ENCODE data around the gene PACSIN3.

PACSIN3 gene

DNA sequence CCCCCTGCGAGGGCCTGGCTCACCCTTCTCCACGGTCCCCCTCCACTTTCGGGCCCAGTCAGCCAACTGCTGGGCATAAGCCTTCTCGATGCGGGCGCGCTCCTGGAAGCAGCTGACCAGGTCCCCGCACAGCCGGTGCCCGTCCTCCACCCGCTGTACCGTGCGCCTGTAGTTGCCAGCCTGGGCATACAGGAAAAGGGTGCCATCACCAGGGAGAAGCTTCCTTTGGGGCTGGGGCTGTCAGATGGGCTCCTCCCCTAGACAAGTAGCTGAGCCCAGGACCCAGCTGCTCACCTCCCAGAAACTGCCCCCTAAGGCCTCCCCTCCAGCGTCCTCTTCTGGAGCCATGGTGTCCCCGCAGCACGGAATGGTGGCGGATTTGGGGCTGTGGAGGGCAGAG lies 3.9 kb downstream of the PACSIN3 start:
- no peaks in the 10 kb centered on the region for H3K9me3 ChIP-seq (ENCODE audit: control insufficient read depth, low read length)
- H3K36me3 ChIP-seq (ENCODE audit: control insufficient read depth, insufficient read depth, low read length, severe bottlenecking), result no peaks in the 10 kb centered on the region

DNA sequence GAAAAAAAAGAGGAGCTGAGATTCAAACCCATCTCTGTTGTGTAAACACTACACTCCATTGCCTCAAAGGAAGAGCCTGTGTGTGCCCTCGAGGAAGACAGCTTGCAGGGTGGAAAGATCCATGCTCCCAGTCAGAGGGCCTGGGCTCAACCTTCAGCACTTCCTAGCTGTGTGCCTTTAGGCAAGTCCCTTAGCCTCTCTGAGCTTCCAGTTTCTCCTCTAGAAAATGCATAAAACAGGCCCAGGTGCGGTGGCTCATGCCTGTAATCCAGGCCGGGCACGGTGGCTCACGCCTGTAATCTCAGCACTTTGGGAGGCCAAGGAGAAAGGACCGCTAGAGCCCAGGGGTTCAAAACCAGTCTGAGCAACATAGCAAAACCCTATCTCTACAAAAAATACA lies 5.0 kb downstream of the PACSIN3 start:
- no peak for DNase-seq (ENCODE audit: low read depth)
- Histone ChIP-seq H3K4me1 (ENCODE audit: control insufficient read depth, insufficient read depth, low read length) (peaks cover 28% of the 10 kb centered on the region), H3K36me3 (ENCODE audit: control insufficient read depth, insufficient read depth, low read length, severe bottlenecking) (no peaks in the 10 kb centered on the region), H3K27me3 (replicated peaks; ENCODE audit: control insufficient read depth, insufficient read depth, low read length) (no peaks in the 10 kb centered on the region), H3K9ac (ENCODE audit: low read length) (no peak overlapping the region), H3K9me3 (ENCODE audit: control insufficient read depth, low read length) (no peaks in the 10 kb centered on the region), H3K4me3 (ENCODE audit: low read length) (no peak overlapping the region)

More for the DNA sequence above, 3.9 kb downstream of the PACSIN3 start:
- Histone ChIP-seq H3K9ac (ENCODE audit: low read length) (no peak overlapping the region), H3K4me1 (ENCODE audit: control insufficient read depth, insufficient read depth, low read length) (peaks cover 36% of the 10 kb centered on the region), H3K27me3 (replicated peaks; ENCODE audit: control insufficient read depth, insufficient read depth, low read length) (no peaks in the 10 kb centered on the region), H3K4me3 (ENCODE audit: low read length) (no peak overlapping the region)
- no peak for DNase-seq (ENCODE audit: low read depth)

DNA sequence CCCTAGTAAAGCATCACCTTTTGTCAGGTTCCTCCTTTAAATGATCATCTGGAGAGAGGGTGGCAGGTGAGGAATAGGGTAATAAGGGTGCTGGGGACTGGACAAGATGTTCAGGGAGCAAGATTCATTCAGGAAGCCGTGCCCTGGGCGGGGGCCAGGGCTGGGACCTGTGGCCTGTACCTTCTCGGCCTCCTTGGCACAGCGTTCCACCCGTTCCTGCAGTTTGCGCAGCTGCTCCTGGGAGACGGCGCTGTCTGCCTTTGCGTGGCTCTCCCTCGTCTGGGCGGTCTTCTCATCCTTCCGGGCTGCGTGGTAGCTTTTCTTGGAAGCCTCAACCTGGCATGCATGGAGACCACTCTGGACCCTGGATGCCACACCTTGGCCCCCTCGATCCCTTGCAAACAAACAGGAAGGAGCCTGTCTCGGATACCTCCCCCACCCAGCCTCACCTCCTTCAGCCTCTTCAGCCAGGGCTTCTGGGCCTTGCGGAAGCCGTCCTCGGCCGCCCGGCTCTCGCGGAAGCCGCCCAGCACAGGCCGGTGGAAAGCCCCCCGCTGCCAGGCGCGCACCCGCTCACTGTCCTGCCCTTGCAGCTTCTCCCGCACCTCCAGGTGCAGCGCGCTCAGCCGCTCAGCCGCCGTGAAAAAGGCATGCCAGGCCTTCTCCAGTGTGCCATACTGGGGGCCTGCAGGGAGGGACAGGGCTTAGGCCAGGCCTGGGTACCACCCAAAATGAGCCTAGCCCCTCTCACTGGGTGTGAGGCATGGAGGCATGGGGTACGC lies 6.0 kb downstream of the PACSIN3 start:
- Histone ChIP-seq H3K27me3 (replicated peaks; ENCODE audit: control insufficient read depth, insufficient read depth, low read length) (no peaks in the 10 kb centered on the region), H3K36me3 (ENCODE audit: control insufficient read depth, insufficient read depth, low read length, severe bottlenecking) (no peaks in the 10 kb centered on the region), H3K9ac (ENCODE audit: low read length) (no peak overlapping the region), H3K4me3 (ENCODE audit: low read length) (no peak overlapping the region), H3K4me1 (ENCODE audit: control insufficient read depth, insufficient read depth, low read length) (peaks cover 30% of the 10 kb centered on the region), H3K9me3 (ENCODE audit: control insufficient read depth, low read length) (no peaks in the 10 kb centered on the region)
- no peak for DNase-seq (ENCODE audit: low read depth)

DNA sequence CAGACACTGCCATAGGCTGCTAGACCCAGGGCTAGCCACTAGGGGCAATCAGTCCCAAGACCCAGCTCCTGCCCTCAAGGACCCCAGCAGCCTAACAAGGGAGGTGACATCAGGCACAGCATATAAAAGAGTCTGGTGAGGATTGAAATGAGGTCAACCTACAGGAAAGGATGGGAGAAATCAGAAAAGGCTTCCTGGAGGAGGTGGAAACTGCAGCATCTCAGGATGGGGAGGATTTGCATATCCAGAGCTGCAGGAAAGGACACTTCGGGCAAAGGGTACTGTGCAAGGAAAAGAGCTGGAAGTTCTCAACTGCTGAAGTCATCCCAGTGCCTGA lies 6.6 kb downstream of the PACSIN3 start:
- Histone ChIP-seq H3K4me3 (ENCODE audit: low read length) (no peak overlapping the region), H3K36me3 (ENCODE audit: control insufficient read depth, insufficient read depth, low read length, severe bottlenecking) (no peaks in the 10 kb centered on the region), H3K9ac (ENCODE audit: low read length) (no peak overlapping the region), H3K27me3 (replicated peaks; ENCODE audit: control insufficient read depth, insufficient read depth, low read length) (no peaks in the 10 kb centered on the region), H3K4me1 (ENCODE audit: control insufficient read depth, insufficient read depth, low read length) (peaks cover 30% of the 10 kb centered on the region), H3K9me3 (ENCODE audit: control insufficient read depth, low read length) (no peaks in the 10 kb centered on the region)
- peak; percentile 54 for DNase-seq (ENCODE audit: low read depth)

DNA sequence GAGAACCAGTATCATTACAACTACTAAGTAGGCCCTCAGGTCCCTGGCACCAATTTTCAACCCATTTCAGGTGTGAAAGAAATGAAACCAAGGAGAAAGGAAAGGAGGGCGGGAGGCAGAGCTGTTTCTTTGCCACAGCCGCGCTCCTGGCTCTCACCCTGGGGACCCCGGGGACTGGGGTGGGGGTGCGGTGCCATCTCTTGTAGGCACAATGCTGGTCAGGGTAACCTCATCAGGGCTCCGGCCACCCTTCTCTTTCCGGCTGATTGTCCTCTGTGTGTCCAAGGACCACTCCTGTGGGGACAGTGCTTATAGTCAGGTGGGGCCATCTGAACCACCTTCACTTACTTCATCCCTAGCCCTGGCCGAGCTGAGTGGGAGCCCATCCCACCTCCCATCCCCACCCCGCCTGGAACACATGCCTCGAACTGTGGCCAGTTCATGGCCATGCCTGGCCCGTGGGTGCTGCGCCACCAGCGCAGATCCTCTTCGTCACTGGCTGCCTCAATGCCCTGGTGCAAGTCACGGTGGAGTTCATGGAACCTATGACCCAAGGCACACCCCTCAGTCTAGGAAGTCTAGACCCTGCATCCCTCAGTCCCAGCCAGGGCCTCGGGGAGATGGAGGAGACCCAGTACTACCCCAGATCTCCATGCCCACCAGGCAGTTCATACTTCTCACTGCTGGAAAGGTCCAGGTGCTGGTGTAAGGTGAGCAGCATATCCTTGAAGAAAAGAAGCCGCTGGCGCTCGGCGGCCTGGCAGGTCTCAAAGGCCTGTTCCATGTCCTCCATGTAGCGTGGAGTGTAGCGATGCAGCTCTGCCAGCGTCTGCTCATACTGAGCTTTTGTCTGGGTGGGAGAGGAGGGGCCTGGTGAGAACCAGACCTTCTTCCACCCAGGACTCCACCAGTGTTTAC lies 7.2 kb downstream of the PACSIN3 start:
- peaks cover 1% of the 10 kb centered on the region for H3K36me3 ChIP-seq (ENCODE audit: control insufficient read depth, insufficient read depth, low read length, severe bottlenecking)
- peaks cover 25% of the 10 kb centered on the region for H3K4me1 ChIP-seq (ENCODE audit: control insufficient read depth, insufficient read depth, low read length)
- no peaks in the 10 kb centered on the region for H3K27me3 ChIP-seq (replicated peaks; ENCODE audit: control insufficient read depth, insufficient read depth, low read length)
- H3K9ac ChIP-seq (ENCODE audit: low read length), result no peak overlapping the region
- DNase-seq (ENCODE audit: low read depth), result no peak
- no peaks in the 10 kb centered on the region for H3K9me3 ChIP-seq (ENCODE audit: control insufficient read depth, low read length)
- no peak overlapping the region for H3K4me3 ChIP-seq (ENCODE audit: low read length)

DNA sequence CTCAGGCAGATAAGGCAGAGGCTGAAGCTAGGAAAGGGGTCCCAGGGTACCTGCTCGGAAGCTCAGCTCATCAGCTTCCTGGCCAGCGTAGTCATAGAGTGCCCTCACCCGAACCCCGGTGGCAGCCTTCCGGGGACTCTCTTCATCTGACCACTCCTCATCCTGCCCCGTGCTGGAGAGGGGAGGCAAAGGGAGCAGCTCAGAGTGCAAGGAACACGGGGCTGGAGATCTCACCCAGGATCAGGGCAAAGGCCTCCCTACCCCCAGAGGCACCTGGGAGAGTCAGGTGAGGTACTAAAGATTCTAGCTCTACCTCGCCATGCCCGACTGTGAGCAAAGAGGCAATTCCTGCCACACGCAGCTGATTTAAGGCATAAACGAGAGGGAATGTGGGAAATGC lies 7.9 kb downstream of the PACSIN3 start:
- no peaks in the 10 kb centered on the region for H3K27me3 ChIP-seq (replicated peaks; ENCODE audit: control insufficient read depth, insufficient read depth, low read length)
- no peak overlapping the region for H3K4me3 ChIP-seq (ENCODE audit: low read length)
- peak overlapping the region; percentile 100 for H3K9ac ChIP-seq (ENCODE audit: low read length)
- no peaks in the 10 kb centered on the region for H3K9me3 ChIP-seq (ENCODE audit: control insufficient read depth, low read length)
- peaks cover 8% of the 10 kb centered on the region for H3K36me3 ChIP-seq (ENCODE audit: control insufficient read depth, insufficient read depth, low read length, severe bottlenecking)
- DNase-seq (ENCODE audit: low read depth), result no peak
- peaks cover 24% of the 10 kb centered on the region for H3K4me1 ChIP-seq (ENCODE audit: control insufficient read depth, insufficient read depth, low read length)

DNA sequence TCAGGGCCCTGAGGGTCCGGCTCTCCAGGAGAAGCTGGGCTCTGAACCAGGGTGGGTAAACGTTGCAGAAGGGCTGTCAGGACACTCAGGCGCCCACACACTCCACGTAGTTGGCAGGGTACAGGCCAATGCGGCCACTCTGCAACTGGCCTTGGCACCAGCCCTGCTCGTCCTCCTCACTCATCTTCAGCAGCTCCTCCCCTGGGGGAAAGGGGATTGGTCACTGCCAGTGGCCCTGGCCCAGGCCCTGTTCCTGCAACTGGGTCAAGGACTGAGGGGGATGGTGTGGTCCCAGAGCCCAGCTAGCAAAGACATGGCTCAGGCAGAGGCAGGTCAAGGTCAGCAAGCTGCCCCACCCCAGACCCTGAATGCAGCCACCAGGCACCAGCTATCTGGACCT lies 8.4 kb downstream of the PACSIN3 start:
- peaks cover 13% of the 10 kb centered on the region for H3K36me3 ChIP-seq (ENCODE audit: control insufficient read depth, insufficient read depth, low read length, severe bottlenecking)
- H3K4me3 ChIP-seq (ENCODE audit: low read length), result peak overlapping the region; percentile 87
- no peaks in the 10 kb centered on the region for H3K9me3 ChIP-seq (ENCODE audit: control insufficient read depth, low read length)
- peaks cover 24% of the 10 kb centered on the region for H3K4me1 ChIP-seq (ENCODE audit: control insufficient read depth, insufficient read depth, low read length)
- DNase-seq (ENCODE audit: low read depth), result no peak
- H3K27me3 ChIP-seq (replicated peaks; ENCODE audit: control insufficient read depth, insufficient read depth, low read length), result no peaks in the 10 kb centered on the region
- H3K9ac ChIP-seq (ENCODE audit: low read length), result peak overlapping the region; percentile 100

DNA sequence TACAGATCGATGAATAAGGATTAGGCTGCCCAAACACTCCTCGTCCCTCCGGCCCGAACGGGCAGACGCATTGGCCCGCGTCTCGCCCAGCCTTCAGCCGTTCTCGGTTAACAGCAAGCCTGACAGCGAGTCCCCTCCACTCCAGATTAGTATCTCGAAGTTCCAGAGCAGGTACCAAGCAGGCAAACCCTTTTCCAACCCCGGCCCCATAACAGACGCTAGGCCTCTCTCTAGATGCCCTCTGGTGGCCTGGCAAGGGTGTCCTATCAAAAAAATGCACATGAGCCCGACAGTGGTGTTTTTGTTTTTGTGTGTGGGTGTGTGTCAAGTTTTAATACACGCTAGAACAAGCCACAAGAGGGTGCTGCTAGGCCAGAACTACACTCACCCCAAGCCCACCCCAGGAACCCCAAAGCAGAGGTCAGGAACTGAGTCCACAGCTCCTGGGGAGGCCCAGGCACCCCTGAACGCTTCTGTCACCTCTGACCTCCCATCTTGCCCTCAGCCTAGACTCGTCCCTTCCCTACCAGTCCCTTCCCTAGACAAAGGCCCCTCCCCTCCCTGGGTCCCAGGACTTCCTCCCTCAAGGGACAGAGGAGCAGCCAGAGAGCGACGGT lies 8.9 kb downstream of the PACSIN3 start:
- H3K9ac ChIP-seq (ENCODE audit: low read length), result peak overlapping the region; percentile 100
- peak overlapping the region; percentile 87 for H3K4me3 ChIP-seq (ENCODE audit: low read length)
- no peaks in the 10 kb centered on the region for H3K27me3 ChIP-seq (replicated peaks; ENCODE audit: control insufficient read depth, insufficient read depth, low read length)
- peak; percentile 89 for DNase-seq (ENCODE audit: low read depth)
- peaks cover 18% of the 10 kb centered on the region for H3K36me3 ChIP-seq (ENCODE audit: control insufficient read depth, insufficient read depth, low read length, severe bottlenecking)
- H3K4me1 ChIP-seq (ENCODE audit: control insufficient read depth, insufficient read depth, low read length), result peaks cover 24% of the 10 kb centered on the region
- no peaks in the 10 kb centered on the region for H3K9me3 ChIP-seq (ENCODE audit: control insufficient read depth, low read length)

DNA sequence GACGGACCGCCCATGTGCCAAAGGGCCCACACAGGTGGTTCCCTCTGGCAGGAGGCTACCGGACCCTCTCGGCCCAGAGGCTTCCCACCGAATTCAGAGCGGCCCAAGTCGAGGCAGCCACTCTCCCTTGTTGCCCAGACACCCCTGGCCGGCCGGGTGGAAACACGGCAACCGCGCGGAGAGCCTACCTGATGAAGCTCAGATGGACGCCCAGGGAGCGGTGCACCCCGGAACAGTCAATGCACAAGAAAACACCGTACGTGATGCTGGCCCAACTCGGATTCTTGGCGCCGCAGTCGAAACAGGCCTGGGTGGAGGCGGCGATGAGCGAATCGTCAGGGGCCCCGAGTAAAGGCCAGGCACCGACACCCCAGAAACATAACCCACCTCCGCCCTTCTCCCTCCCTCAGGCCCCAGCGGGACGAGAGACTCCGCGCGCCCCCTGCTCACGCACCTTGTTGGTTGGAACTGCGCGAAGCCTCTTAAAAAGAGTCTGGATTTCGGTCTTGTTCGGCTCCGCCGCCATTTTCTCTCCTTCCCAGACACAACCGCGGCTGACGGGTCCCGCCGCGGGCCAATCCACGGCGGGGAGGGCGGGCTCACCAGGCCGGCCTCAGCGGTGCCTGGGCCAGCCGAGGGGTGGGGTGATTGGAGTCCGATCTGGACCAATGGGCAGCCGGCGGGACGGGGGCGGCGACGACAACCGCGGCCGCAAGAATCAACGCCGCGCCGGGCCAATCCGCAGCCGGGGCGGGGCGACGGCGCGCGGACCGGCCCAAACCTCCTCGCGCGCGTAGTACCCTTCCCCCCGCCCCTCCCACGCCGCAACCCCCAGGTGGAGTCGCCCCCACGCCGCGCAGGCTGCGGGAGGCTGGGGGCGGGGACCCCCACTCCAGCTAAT lies 9.7 kb downstream of the PACSIN3 start, which contains the start of gene ARFGAP2:
Gene ARFGAP2 (minus strand): TSS at position 552 of the 901 bp plus-strand sequence. CDS start 26 bp downstream, at position 526.
- peaks cover 25% of the 10 kb centered on the region for H3K36me3 ChIP-seq (ENCODE audit: control insufficient read depth, insufficient read depth, low read length, severe bottlenecking)
- peak within 1 kb of the TSS; percentile 96 for H3K4me3 ChIP-seq (ENCODE audit: low read length)
- H3K9ac ChIP-seq (ENCODE audit: low read length), result peak within 1 kb of the TSS; percentile 100
- H3K9me3 ChIP-seq (ENCODE audit: control insufficient read depth, low read length), result no peaks in the 10 kb centered on the region
- DNase-seq (ENCODE audit: low read depth), result peak; percentile 99
- H3K4me1 ChIP-seq (ENCODE audit: control insufficient read depth, insufficient read depth, low read length), result peaks cover 24% of the 10 kb centered on the region
- no peaks in the 10 kb centered on the region for H3K27me3 ChIP-seq (replicated peaks; ENCODE audit: control insufficient read depth, insufficient read depth, low read length)

DNA sequence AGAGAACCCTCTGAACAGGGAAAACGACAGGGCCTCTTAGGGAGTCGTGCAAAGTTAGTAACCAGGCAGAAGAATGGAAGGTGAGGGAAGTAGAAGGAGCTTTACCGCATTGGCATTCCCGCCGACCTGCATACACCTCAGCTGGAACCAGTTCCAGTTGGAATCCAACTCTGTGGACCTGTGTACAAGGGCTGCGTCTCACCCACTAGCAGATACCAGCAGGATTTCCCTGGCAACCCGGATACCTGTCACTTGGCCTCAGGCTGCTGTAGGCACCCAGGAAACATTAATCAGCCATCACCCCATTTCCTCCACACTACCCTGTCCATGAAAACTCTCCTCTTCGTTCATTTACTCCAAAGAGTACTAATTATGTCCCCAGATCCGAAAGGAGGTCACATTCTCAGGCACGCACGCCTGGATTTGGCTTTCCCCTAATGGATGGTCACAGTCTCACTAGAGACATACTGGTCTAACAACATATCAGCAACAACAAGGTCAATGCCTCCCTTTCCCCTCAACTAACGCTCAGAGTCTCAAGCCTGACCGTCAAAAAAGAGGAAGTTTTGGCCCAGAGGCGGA lies 10.4 kb downstream of the PACSIN3 start:
- Histone ChIP-seq H3K36me3 (ENCODE audit: control insufficient read depth, insufficient read depth, low read length, severe bottlenecking) (peaks cover 33% of the 10 kb centered on the region), H3K4me3 (ENCODE audit: low read length) (peak overlapping the region; percentile 96), H3K9ac (ENCODE audit: low read length) (peak overlapping the region; percentile 100), H3K4me1 (ENCODE audit: control insufficient read depth, insufficient read depth, low read length) (peaks cover 24% of the 10 kb centered on the region), H3K9me3 (ENCODE audit: control insufficient read depth, low read length) (no peaks in the 10 kb centered on the region), H3K27me3 (replicated peaks; ENCODE audit: control insufficient read depth, insufficient read depth, low read length) (no peaks in the 10 kb centered on the region)
- DNase-seq (ENCODE audit: low read depth), result no peak
